ENCODE measurements around the gene CPA3. TPM values are rescaled to one million over a fixed set of nuclear protein-coding genes. Genes with fewer than 3 reads are reported as not detected.

CPA3 gene
- total RNA-seq, 1 experiment from 2014 or later = not detected

GRCh38 chr3:148896062-148896461 lies 31.0 kb downstream of the CPA3 start:
- RAD21 ChIA-PET (ENCODE audit: low non-redundant PET in 1 of 2, low total read pairs in 2 of 2, uncharacterized antibody in 2 of 2, unreplicated experiment in 2 of 2) = no interaction called here
- H3K4me2 ChIP-seq (ENCODE audit: low read length) = no peak overlapping the region
- H4K20me1 ChIP-seq (ENCODE audit: insufficient read depth) = no peaks in the 10 kb centered on the region
- no peak overlapping the region for H3K4me3 ChIP-seq (replicated peaks in 1 of 2; ENCODE audit: low read depth in 1 of 2, low read length in 2 of 2)
- DNase-seq (ENCODE audit: low read depth, low spot score) (no peak), ATAC-seq (no peak)
- no peaks in the 10 kb centered on the region for H3K4me1 ChIP-seq (ENCODE audit: control insufficient read depth in 1 of 2, insufficient read depth in 2 of 2, low read length in 2 of 2)
- no peaks in the 10 kb centered on the region for H3K79me2 ChIP-seq (ENCODE audit: insufficient read depth, low read length)
- intact Hi-C loops (cut with micrococcal nuclease) = no loop called here
- no peaks in the 10 kb centered on the region for H3K9me3 ChIP-seq (ENCODE audit: control insufficient read depth in 1 of 2, insufficient read depth in 1 of 2, low read depth in 1 of 2, low read length in 2 of 2)
- no TSS peak for BruUV-seq (replicated peaks)
- no peak for TF ChIP-seq SP1 (IDR thresholded peaks at IDR 0.05; ENCODE audit: low read depth)
- no peak for TF ChIP-seq REST (IDR thresholded peaks at IDR 0.05; ENCODE audit: low read depth)
- TF ChIP-seq CTCF (IDR thresholded peaks at IDR 0.05 in 2 of 3, conservative IDR thresholded peaks at IDR 0.05 in 1 of 3; ENCODE audit: borderline replicate concordance in 1 of 3, insufficient read depth in 1 of 3, low read depth in 2 of 3, low read length in 2 of 3) = no peak
- no peak for TF ChIP-seq POLR2A (IDR thresholded peaks at IDR 0.05; ENCODE audit: borderline replicate concordance, extremely low read depth, insufficient read depth, insufficient read length)
- TF ChIP-seq MAX (IDR thresholded peaks at IDR 0.05) = no peak
- no peak for TF ChIP-seq CEBPB (IDR thresholded peaks at IDR 0.05; ENCODE audit: low read depth)
- TF ChIP-seq FOSL1 (IDR thresholded peaks at IDR 0.05; ENCODE audit: low read depth) = no peak
- no peak for TF ChIP-seq POLR2AphosphoS5 (IDR thresholded peaks at IDR 0.05; ENCODE audit: low read depth, low read length)
- TF ChIP-seq RAD21 (IDR thresholded peaks at IDR 0.05; ENCODE audit: low read depth) = no peak
- TF ChIP-seq EGR1 (IDR thresholded peaks at IDR 0.05; ENCODE audit: low read depth) = no peak
- TF ChIP-seq ZFX (IDR thresholded peaks at IDR 0.05) = no peak
- no peak for TF ChIP-seq TCF7L2 (IDR thresholded peaks at IDR 0.05; ENCODE audit: borderline replicate concordance, extremely low read depth, insufficient read depth, insufficient read length)
- no peak overlapping the region for H2AFZ ChIP-seq (ENCODE audit: low read depth, low read length, poor library complexity, severe bottlenecking)
- H3K27ac ChIP-seq (ENCODE audit: low read depth, low read length) = no peak overlapping the region
- no peaks in the 10 kb centered on the region for H3K9me2 ChIP-seq (ENCODE audit: insufficient read depth)
- no peak overlapping the region for H3K9ac ChIP-seq (ENCODE audit: low read length)
- H3K27me3 ChIP-seq (ENCODE audit: insufficient read depth, low read length) = no peaks in the 10 kb centered on the region
- CTCF ChIA-PET = no interaction called here
- POLR2A ChIA-PET = no interaction called here
- H3K36me3 ChIP-seq (ENCODE audit: control insufficient read depth in 1 of 2, insufficient read depth in 2 of 2, low read length in 2 of 2) = no peaks in the 10 kb centered on the region
